Activated CD8-positive, alpha-beta T cell treated with anti-CD3 and anti-CD28 coated beads for 36 hours (primary cell): ENCODE data around the gene TYK2. TPM values are rescaled to one million over a fixed set of nuclear protein-coding genes. Genes with fewer than 3 reads are reported as not detected.

Source experiments
- ATAC-seq: fragments of 200-7000 bp; cut with Tn5 transposase; one replicate; pipeline ENCODE4 v1.10.0; 2021; ENCODE audit warnings: mild to moderate bottlenecking, moderate library complexity
- CTCF ChIA-PET: fragments of 350-600 bp; sonication (Branson Sonifier 250); formaldehyde crosslinking; loops from one replicate; lab custom pipeline; 2021; ENCODE audit warnings: antibody characterized with exemption; lab: Charles Lee
- POLR2A ChIA-PET: fragments of 350-600 bp; sonication (Branson Sonifier 250); formaldehyde crosslinking; loops from one replicate; lab custom pipeline; 2021; ENCODE audit warnings: antibody characterized with exemption; lab: Charles Lee
- DNase-seq: peaks from one replicate; pipeline ENCODE4 v3.0.0-alpha.2; 2020
- H3K27ac Mint-ChIP-seq: one replicate; pipeline ENCODE4 v1.8.0; 2021; ENCODE audit warnings: mild to moderate bottlenecking, mixed read lengths
- H3K27me3 Mint-ChIP-seq: one replicate; pipeline ENCODE4 v1.8.0; 2021; ENCODE audit warnings: mixed read lengths
- H3K36me3 Mint-ChIP-seq: one replicate; pipeline ENCODE4 v1.8.0; 2021; ENCODE audit warnings: low read depth, mixed read lengths
- H3K4me1 Mint-ChIP-seq: one replicate; pipeline ENCODE4 v1.8.0; 2021; ENCODE audit warnings: low read depth, mixed read lengths
- H3K4me3 Mint-ChIP-seq: one replicate; pipeline ENCODE4 v1.8.0; 2021; ENCODE audit warnings: mild to moderate bottlenecking, moderate library complexity, mixed read lengths
- H3K9me3 Mint-ChIP-seq: one replicate; pipeline ENCODE4 v1.8.0; 2021; ENCODE audit warnings: mixed read lengths
- CTCF ChIP-seq: fragments of 200-600 bp; IDR thresholded peaks from one replicate; pipeline ENCODE4 v1.8.0; 2022; ENCODE audit warnings: antibody characterized with exemption, mild to moderate bottlenecking
- intact Hi-C: fragments of 100-400 bp; cut with micrococcal nuclease; formaldehyde crosslinking; loops from one replicate; pipeline ENCODE4 v1.10.0; 2022
- total RNA-seq, 2 experiments: library from RNA; stranded (reverse); gene quantifications; one replicate each; pipeline ENCODE4 v1.2.3, GENCODE V29; 2021

The TYK2 gene
- total RNA-seq: 100 to 1,000 TPM; 143 TPM

- ATAC-seq (peak; percentile 98), DNase-seq (peak; percentile 98)
- no peaks in the 10 kb centered on the region for H3K9me3 Mint-ChIP-seq
- peaks cover 21% of the 10 kb centered on the region for H3K4me1 Mint-ChIP-seq
- ChIA-PET POLR2A (interaction anchor here (0.6 to 3.4 kb wide), 22 partner anchors 7 to 274 kb away, joined by 3 to 13 read pairs (median 4); partner anchors contain the start of genes ICAM1, ICAM4, ICAM5 and PPAN), CTCF (interaction anchor here (0.6 to 17.3 kb wide), 8 partner anchors 9 to 353 kb away, joined by 3 to 286 read pairs (median 12); partner anchors contain the start of gene ICAM1)
- H3K36me3 Mint-ChIP-seq: peaks cover 18% of the 10 kb centered on the region
- peak within 1 kb of the TSS; percentile 94 for H3K4me3 Mint-ChIP-seq
- H3K27me3 Mint-ChIP-seq: no peaks in the 10 kb centered on the region
- intact Hi-C loops: loop anchor here (10.0 kb wide), 2 partner anchors 46 to 446 kb away; partner anchors contain the start of genes ICAM3, OLFM2 and RAVER1
- no peak for TF ChIP-seq CTCF
- peak within 1 kb of the TSS; percentile 96 for H3K27ac Mint-ChIP-seq
Measured at GRCh38 chr19:10380313-10381102, at the start of gene TYK2. TYK2 (minus strand) TSS chr19:10380572; CDS start chr19:10378406, 2,166 bp downstream.

- ChIA-PET CTCF (interaction anchor here (1.3 to 22.7 kb wide), 3 partner anchors 8 to 50 kb away, joined by 3 to 587 read pairs (median 5); partner anchors contain the start of gene CDC37), POLR2A (interaction anchor here (1.3 to 3.9 kb wide), 3 partner anchors 20 to 55 kb away, joined by 3 to 25 read pairs (median 13); partner anchors contain the start of gene CDC37)
- intact Hi-C loops: no loop called here
- DNase-seq (no peak), ATAC-seq (no peak)
- Mint-ChIP-seq H3K4me1 (peaks cover 79% of the 10 kb centered on the region), H3K4me3 (peak overlapping the region; percentile 14), H3K36me3 (peaks cover 16% of the 10 kb centered on the region), H3K9me3 (peaks cover 3% of the 10 kb centered on the region), H3K27me3 (peaks cover 30% of the 10 kb centered on the region), H3K27ac (peak overlapping the region; percentile 92)
- no peak for TF ChIP-seq CTCF
Measured at GRCh38 chr19:10428996-10429381, 48.6 kb upstream of the TYK2 start.

- H3K4me3 Mint-ChIP-seq: no peak overlapping the region
- peaks cover 16% of the 10 kb centered on the region for H3K36me3 Mint-ChIP-seq
- TF ChIP-seq CTCF: no peak
- peaks cover 3% of the 10 kb centered on the region for H3K9me3 Mint-ChIP-seq
- H3K27ac Mint-ChIP-seq: peak overlapping the region; percentile 92
- no peak for DNase-seq
- H3K4me1 Mint-ChIP-seq: peaks cover 80% of the 10 kb centered on the region
- intact Hi-C loops: no loop called here
- ChIA-PET CTCF (interaction anchor here (1.7 to 22.7 kb wide), 5 partner anchors 9 to 156 kb away, joined by 4 to 587 read pairs (median 6); partner anchors contain the start of genes CDC37 and ICAM1), POLR2A (interaction anchor here (0.6 to 3.9 kb wide), 8 partner anchors 11 to 74 kb away, joined by 3 to 25 read pairs (median 6); partner anchors contain the start of gene CDC37)
- no peak for ATAC-seq
- H3K27me3 Mint-ChIP-seq: peaks cover 32% of the 10 kb centered on the region
Measured at GRCh38 chr19:10427169-10427568, 46.8 kb upstream of the TYK2 start.

- intact Hi-C loops: no loop called here
- ChIA-PET POLR2A (interaction anchor here (0.6 to 2.1 kb wide), 7 partner anchors 8 to 336 kb away, joined by 3 to 26 read pairs (median 4); partner anchors contain the start of gene CDC37), CTCF (interaction anchor here (1.3 to 22.7 kb wide), 3 partner anchors 15 to 165 kb away, joined by 4 to 587 read pairs (median 6); partner anchors contain the start of gene CDC37)
- Mint-ChIP-seq H3K27me3 (peaks cover 22% of the 10 kb centered on the region), H3K36me3 (peaks cover 15% of the 10 kb centered on the region), H3K4me3 (peak overlapping the region; percentile 71), H3K4me1 (peaks cover 76% of the 10 kb centered on the region), H3K9me3 (peaks cover 3% of the 10 kb centered on the region), H3K27ac (peak overlapping the region; percentile 97)
- DNase-seq (peak; percentile 83), ATAC-seq (peak; percentile 10)
- peak; percentile 97 for TF ChIP-seq CTCF
Measured at GRCh38 chr19:10424011-10424637, 43.8 kb upstream of the TYK2 start.
